ENCODE data around the gene BNIPL.

BNIPL gene, protein sequence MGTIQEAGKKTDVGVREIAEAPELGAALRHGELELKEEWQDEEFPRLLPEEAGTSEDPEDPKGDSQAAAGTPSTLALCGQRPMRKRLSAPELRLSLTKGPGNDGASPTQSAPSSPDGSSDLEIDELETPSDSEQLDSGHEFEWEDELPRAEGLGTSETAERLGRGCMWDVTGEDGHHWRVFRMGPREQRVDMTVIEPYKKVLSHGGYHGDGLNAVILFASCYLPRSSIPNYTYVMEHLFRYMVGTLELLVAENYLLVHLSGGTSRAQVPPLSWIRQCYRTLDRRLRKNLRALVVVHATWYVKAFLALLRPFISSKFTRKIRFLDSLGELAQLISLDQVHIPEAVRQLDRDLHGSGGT

DNA sequence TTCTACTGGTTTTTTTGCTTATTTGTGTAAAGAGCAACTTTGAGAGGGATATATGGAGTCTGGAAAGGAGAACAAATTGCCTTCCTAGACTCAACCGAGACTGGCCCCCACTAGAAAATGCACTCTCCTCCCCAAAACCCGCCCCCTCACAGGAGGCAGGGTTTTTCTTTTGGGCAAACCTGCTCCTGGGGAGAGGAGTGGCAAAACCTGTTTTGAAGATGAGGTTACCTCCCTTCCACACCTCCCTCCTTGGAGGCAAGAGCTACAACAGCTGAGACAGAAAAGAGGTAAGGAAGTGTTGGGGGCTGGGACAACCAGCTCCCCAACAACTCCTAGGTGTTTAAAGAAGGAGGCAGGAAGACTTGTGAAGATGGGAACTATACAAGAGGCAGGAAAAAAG, at the start of gene BNIPL:
Gene BNIPL (plus strand): TSS at position 231 of the 400 bp plus-strand sequence. CDS start 140 bp downstream, at position 371.
- no peak for DNase-seq (ENCODE audit: extremely low read depth, insufficient read length)
- Histone ChIP-seq H3K4me3 (replicated peaks; ENCODE audit: low read depth, low read length) (no peak within 1 kb of the TSS), H3K27me3 (replicated peaks; ENCODE audit: control insufficient read depth, insufficient read depth, low read length) (no peaks in the 10 kb centered on the region), H3K36me3 (ENCODE audit: control insufficient read depth, insufficient read depth, low read length) (peaks cover 6% of the 10 kb centered on the region)
- TF ChIP-seq, protein P1, sequence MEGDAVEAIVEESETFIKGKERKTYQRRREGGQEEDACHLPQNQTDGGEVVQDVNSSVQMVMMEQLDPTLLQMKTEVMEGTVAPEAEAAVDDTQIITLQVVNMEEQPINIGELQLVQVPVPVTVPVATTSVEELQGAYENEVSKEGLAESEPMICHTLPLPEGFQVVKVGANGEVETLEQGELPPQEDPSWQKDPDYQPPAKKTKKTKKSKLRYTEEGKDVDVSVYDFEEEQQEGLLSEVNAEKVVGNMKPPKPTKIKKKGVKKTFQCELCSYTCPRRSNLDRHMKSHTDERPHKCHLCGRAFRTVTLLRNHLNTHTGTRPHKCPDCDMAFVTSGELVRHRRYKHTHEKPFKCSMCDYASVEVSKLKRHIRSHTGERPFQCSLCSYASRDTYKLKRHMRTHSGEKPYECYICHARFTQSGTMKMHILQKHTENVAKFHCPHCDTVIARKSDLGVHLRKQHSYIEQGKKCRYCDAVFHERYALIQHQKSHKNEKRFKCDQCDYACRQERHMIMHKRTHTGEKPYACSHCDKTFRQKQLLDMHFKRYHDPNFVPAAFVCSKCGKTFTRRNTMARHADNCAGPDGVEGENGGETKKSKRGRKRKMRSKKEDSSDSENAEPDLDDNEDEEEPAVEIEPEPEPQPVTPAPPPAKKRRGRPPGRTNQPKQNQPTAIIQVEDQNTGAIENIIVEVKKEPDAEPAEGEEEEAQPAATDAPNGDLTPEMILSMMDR (IDR thresholded peaks at IDR 0.05; ENCODE audit: insufficient read depth, low read length, poor library complexity, severe bottlenecking) = no peak

DNA sequence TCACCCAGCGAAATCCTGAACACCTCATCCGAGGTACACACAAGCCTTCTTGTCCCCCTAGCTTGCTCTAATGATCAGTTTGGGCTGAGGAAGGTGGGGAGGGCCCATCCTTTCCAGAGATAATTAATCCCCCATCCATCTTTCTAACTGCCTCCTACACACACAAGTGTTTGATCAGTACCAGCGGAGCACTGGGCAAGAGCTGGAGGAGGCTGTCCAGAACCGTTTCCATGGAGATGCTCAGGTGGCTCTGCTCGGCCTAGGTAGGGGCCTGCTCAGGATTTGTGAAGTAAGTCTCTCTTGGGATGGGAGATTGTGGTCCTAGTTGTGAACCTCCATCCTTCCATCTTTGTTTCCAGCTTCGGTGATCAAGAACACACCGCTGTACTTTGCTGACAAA, 48.5 kb upstream of the BNIPL start:
- no peaks in the 10 kb centered on the region for H3K27me3 ChIP-seq (replicated peaks; ENCODE audit: control insufficient read depth, insufficient read depth, low read length)
- TF ChIP-seq, protein P1 (IDR thresholded peaks at IDR 0.05; ENCODE audit: insufficient read depth, low read length, poor library complexity, severe bottlenecking) = no peak
- no peak overlapping the region for H3K4me3 ChIP-seq (replicated peaks; ENCODE audit: low read depth, low read length)
- no peaks in the 10 kb centered on the region for H3K36me3 ChIP-seq (ENCODE audit: control insufficient read depth, insufficient read depth, low read length)
- no peak for DNase-seq (ENCODE audit: extremely low read depth, insufficient read length)

GRCh38 chr1:150992626-150993025, 43.8 kb upstream of the BNIPL start:
- Histone ChIP-seq H3K4me3 (replicated peaks; ENCODE audit: low read depth, low read length) (no peak overlapping the region), H3K36me3 (ENCODE audit: control insufficient read depth, insufficient read depth, low read length) (no peaks in the 10 kb centered on the region), H3K27me3 (replicated peaks; ENCODE audit: control insufficient read depth, insufficient read depth, low read length) (no peaks in the 10 kb centered on the region)
- no peak for DNase-seq (ENCODE audit: extremely low read depth, insufficient read length)
- TF ChIP-seq, protein P1 (IDR thresholded peaks at IDR 0.05; ENCODE audit: insufficient read depth, low read length, poor library complexity, severe bottlenecking) = no peak

GRCh38 chr1:150994248-150994647, 42.1 kb upstream of the BNIPL start:
- H3K27me3 ChIP-seq (replicated peaks; ENCODE audit: control insufficient read depth, insufficient read depth, low read length) = no peaks in the 10 kb centered on the region
- no peak overlapping the region for H3K4me3 ChIP-seq (replicated peaks; ENCODE audit: low read depth, low read length)
- TF ChIP-seq, protein P1 (IDR thresholded peaks at IDR 0.05; ENCODE audit: insufficient read depth, low read length, poor library complexity, severe bottlenecking) = no peak
- no peak for DNase-seq (ENCODE audit: extremely low read depth, insufficient read length)
- no peaks in the 10 kb centered on the region; the same call in 1 of the 2 replicates for H3K36me3 ChIP-seq (ENCODE audit: control insufficient read depth, insufficient read depth, low read length)

GRCh38 chr1:150995460-150995859, 40.9 kb upstream of the BNIPL start:
- TF ChIP-seq, protein P1 (IDR thresholded peaks at IDR 0.05; ENCODE audit: insufficient read depth, low read length, poor library complexity, severe bottlenecking) = no peak
- no peaks in the 10 kb centered on the region; the same call in 1 of the 2 replicates for H3K36me3 ChIP-seq (ENCODE audit: control insufficient read depth, insufficient read depth, low read length)

More at GRCh38 chr1:150995460-150995859, 40.9 kb upstream of the BNIPL start:
- Histone ChIP-seq H3K27me3 (replicated peaks; ENCODE audit: control insufficient read depth, insufficient read depth, low read length) (no peaks in the 10 kb centered on the region), H3K4me3 (replicated peaks; ENCODE audit: low read depth, low read length) (no peak overlapping the region)
- no peak for DNase-seq (ENCODE audit: extremely low read depth, insufficient read length)
